ENCODE measurements around the gene CXCL16.

Gene CXCL16

DNA sequence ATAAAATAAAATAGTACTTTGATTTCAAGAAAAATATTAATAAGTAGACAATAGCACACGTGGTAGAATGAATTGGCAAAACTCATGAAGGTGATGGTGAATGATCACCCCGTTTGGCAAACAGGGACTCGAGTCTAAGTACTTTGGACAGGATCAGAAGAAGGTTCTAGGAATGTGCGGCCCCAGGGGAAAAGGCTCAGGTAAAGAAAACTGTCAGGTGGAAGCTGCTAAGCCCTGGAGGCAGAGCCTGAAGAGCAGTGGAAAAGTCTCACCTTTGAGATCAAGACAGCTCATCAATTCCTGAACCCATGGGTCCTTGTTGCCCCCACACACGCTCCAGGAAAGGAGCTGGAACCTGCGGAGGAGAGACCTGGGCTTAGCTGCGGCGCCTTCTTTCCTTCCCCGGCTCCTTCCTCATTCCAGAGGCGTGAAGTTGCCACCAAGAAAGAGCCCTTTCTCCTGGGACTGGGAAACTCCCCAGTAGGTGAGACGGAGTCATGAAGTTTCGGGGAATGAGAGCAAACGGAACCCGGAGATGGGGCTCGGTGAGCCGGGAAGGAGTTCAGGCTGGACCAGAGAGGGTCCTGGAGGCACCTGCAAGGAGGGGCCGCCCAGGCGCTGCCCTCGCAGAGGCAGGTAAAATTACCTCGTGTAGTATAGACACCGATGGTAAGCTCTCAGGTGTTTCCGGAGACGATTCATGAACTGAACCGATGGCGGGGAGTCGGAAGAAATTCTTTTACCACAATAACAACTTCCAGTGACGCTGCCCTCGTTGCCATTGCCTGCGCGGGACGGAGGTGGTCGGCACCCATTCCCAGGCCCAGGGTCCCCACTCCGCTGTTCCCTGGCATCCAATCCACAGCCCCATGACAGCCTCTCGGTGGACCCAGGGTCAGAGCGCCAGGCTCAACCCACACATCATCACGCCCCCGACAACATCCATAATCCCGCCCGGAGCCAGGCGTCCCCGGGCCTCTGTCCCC lies 1.3 kb downstream of the CXCL16 start:
- Histone ChIP-seq H2AFZ (ENCODE audit: low read length) (no peak overlapping the region), H3K4me1 (ENCODE audit: insufficient read depth, low read length, poor library complexity, severe bottlenecking) (no peaks in the 10 kb centered on the region), H3K36me3 (ENCODE audit: insufficient read depth, low read length) (no peaks in the 10 kb centered on the region), H4K20me1 (ENCODE audit: insufficient read depth, low read length, poor library complexity, severe bottlenecking) (no peaks in the 10 kb centered on the region), H3F3A (ENCODE audit: low read depth) (no peaks in the 10 kb centered on the region), H3K4me3 (ENCODE audit: low read length, poor library complexity, severe bottlenecking) (no peak overlapping the region), H3K9me2 (replicated peaks; ENCODE audit: low read depth, low read length) (no peaks in the 10 kb centered on the region), H3K9me3 (ENCODE audit: insufficient read depth, low read depth, low read length) (no peaks in the 10 kb centered on the region), H3K27me3 (ENCODE audit: insufficient read depth, low read length, poor library complexity, severe bottlenecking) (no peaks in the 10 kb centered on the region), H3K9ac (ENCODE audit: low read depth, low read length, poor library complexity, severe bottlenecking) (no peak overlapping the region), H3K79me2 (ENCODE audit: insufficient read depth, low read length) (no peaks in the 10 kb centered on the region), H3K4me2 (ENCODE audit: low read depth, low read length, poor library complexity, severe bottlenecking) (no peak overlapping the region)
- no peak for TF ChIP-seq EZH2phosphoT487 (IDR thresholded peaks at IDR 0.05; ENCODE audit: borderline replicate concordance)
- TF ChIP-seq, protein P1, sequence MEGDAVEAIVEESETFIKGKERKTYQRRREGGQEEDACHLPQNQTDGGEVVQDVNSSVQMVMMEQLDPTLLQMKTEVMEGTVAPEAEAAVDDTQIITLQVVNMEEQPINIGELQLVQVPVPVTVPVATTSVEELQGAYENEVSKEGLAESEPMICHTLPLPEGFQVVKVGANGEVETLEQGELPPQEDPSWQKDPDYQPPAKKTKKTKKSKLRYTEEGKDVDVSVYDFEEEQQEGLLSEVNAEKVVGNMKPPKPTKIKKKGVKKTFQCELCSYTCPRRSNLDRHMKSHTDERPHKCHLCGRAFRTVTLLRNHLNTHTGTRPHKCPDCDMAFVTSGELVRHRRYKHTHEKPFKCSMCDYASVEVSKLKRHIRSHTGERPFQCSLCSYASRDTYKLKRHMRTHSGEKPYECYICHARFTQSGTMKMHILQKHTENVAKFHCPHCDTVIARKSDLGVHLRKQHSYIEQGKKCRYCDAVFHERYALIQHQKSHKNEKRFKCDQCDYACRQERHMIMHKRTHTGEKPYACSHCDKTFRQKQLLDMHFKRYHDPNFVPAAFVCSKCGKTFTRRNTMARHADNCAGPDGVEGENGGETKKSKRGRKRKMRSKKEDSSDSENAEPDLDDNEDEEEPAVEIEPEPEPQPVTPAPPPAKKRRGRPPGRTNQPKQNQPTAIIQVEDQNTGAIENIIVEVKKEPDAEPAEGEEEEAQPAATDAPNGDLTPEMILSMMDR (conservative IDR thresholded peaks at IDR 0.05; ENCODE audit: low read length): no peak

DNA sequence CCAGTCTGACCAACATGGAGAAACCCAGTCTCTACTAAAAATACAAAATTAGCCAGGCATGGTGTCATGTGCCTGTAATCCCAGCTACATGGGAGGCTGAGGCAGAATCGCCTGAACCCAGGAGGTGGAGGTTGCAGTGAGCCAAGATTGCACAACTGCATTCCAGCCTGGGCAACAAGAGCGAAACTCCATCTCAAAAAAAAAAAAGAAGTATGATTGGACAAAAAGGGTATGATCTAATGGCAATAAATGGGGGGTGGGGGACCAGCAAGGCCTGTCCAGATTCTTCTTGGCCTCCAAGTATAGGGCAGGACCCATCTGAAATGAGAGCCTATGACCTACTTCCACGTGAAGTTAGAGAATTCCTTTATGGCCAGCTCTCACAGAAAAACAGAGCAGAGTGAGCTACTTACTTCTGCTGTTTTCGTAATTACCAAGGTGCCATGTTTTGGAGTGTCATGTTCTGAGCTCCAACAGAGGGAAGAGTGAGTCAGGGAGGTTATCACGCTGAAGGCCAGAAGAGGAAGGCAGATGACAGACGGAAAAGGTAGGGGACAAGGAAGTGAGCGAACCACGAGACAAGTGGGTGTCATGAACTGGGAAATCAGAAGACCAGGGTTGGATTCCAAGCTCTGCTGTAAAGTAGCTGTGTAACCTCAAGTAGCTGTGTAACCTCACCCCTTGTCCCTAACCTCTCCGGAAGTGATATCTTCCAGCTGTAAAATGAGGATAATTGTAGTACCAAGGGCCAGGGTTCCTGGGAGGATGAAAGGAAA lies 3.7 kb downstream of the CXCL16 start:
- no peaks in the 10 kb centered on the region for H3K79me2 ChIP-seq (ENCODE audit: insufficient read depth, low read length)
- H3K36me3 ChIP-seq (ENCODE audit: insufficient read depth, low read length): no peaks in the 10 kb centered on the region
- no peak overlapping the region for H3K4me3 ChIP-seq (ENCODE audit: low read length, poor library complexity, severe bottlenecking)
- TF ChIP-seq, protein P1 (conservative IDR thresholded peaks at IDR 0.05; ENCODE audit: low read length): no peak
- no peak for TF ChIP-seq EZH2phosphoT487 (IDR thresholded peaks at IDR 0.05; ENCODE audit: borderline replicate concordance)
- H3K9ac ChIP-seq (ENCODE audit: low read depth, low read length, poor library complexity, severe bottlenecking): no peak overlapping the region
- no peak overlapping the region for H2AFZ ChIP-seq (ENCODE audit: low read length)
- no peaks in the 10 kb centered on the region for H4K20me1 ChIP-seq (ENCODE audit: insufficient read depth, low read length, poor library complexity, severe bottlenecking)
- no peaks in the 10 kb centered on the region for H3K9me2 ChIP-seq (replicated peaks; ENCODE audit: low read depth, low read length)
- no peaks in the 10 kb centered on the region for H3K27me3 ChIP-seq (ENCODE audit: insufficient read depth, low read length, poor library complexity, severe bottlenecking)
- no peaks in the 10 kb centered on the region for H3K9me3 ChIP-seq (ENCODE audit: insufficient read depth, low read depth, low read length)
- H3K4me1 ChIP-seq (ENCODE audit: insufficient read depth, low read length, poor library complexity, severe bottlenecking): peaks cover 6% of the 10 kb centered on the region
- no peaks in the 10 kb centered on the region for H3F3A ChIP-seq (ENCODE audit: low read depth)
- no peak overlapping the region for H3K4me2 ChIP-seq (ENCODE audit: low read depth, low read length, poor library complexity, severe bottlenecking)

DNA sequence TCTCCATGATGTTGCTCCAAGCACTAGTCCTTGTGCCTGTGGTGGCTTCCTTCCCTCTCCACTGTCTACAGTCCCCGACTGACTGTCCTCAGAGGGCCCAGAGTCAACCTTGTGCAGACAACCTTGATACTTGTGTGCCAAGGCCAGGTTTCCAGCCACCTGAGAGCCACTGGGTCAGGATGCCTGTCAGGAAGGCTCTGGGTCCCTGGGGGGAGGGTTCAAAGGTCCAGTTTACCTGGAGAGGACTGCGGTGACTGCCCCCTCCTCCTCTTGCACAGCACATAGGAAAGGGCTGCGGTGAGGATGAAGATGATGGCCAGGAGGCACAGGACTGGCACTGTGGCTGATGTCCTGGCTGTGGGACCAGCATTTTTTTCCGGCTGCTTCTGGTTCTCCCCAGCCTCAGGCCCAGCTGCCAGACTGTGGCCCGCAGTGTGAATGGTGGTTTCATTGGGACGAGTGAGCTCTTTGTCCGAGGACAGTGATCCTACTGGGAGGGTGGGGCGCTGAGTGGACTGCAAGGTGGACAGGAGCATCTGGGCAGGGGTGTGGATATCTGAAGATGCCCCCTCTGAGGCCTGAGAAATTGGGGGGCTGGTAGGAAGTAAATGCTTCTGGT lies 4.8 kb downstream of the CXCL16 start:
- H3K9me3 ChIP-seq (ENCODE audit: insufficient read depth, low read depth, low read length): no peaks in the 10 kb centered on the region
- H3K4me2 ChIP-seq (ENCODE audit: low read depth, low read length, poor library complexity, severe bottlenecking): no peak overlapping the region
- no peaks in the 10 kb centered on the region for H4K20me1 ChIP-seq (ENCODE audit: insufficient read depth, low read length, poor library complexity, severe bottlenecking)
- no peaks in the 10 kb centered on the region for H3K79me2 ChIP-seq (ENCODE audit: insufficient read depth, low read length)
- TF ChIP-seq EZH2phosphoT487 (IDR thresholded peaks at IDR 0.05; ENCODE audit: borderline replicate concordance): no peak
- TF ChIP-seq, protein P1 (conservative IDR thresholded peaks at IDR 0.05; ENCODE audit: low read length): no peak
- H3K9ac ChIP-seq (ENCODE audit: low read depth, low read length, poor library complexity, severe bottlenecking): no peak overlapping the region
- H3K36me3 ChIP-seq (ENCODE audit: insufficient read depth, low read length): no peaks in the 10 kb centered on the region
- peaks cover 11% of the 10 kb centered on the region for H3K4me1 ChIP-seq (ENCODE audit: insufficient read depth, low read length, poor library complexity, severe bottlenecking)
- no peaks in the 10 kb centered on the region for H3F3A ChIP-seq (ENCODE audit: low read depth)
- no peaks in the 10 kb centered on the region for H3K9me2 ChIP-seq (replicated peaks; ENCODE audit: low read depth, low read length)
- no peaks in the 10 kb centered on the region for H3K27me3 ChIP-seq (ENCODE audit: insufficient read depth, low read length, poor library complexity, severe bottlenecking)
- H2AFZ ChIP-seq (ENCODE audit: low read length): no peak overlapping the region
- H3K4me3 ChIP-seq (ENCODE audit: low read length, poor library complexity, severe bottlenecking): no peak overlapping the region

Measured in Loucy (cell line).